GM19468 (cell line): Measurements from ENCODE around the gene RNH1.
"Not testable (repeated sequence)": the region's sequence is repeated elsewhere in the genome, so short reads cannot be mapped to it uniquely, and the experiment has no call there.

Experiments used
- ATAC-seq: cut with Tn5 transposase; IDR thresholded peaks from one replicate; pipeline ENCODE4 v1.9.1; 2021; ENCODE audit warnings: mild to moderate bottlenecking, moderate library complexity, moderate number of reproducible peaks; ENCODE audit not compliant: unreplicated experiment; ENCODE audit errors: extremely low read depth

RNH1 gene

DNA sequence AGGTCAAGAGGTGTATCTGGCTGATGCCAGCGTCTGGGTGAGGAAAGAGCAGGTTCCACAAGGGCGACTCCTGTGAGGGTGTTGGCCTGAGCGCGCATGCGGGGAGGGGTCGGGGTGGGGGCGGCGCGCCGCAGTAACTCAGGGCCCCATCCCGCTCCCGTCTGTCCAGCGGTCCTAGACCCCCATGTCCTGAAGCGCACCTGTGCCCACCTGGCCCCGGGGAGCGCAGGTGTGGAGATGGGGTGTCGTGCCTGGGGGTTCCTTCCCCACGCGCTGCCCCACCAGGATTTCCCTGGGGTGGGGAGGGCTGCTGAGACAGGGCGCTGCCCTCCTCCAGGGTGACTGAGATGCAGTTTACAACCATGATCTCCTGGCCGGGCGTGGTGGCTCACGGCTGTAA, 20.9 kb downstream of the RNH1 start:
- ATAC-seq = no peak

DNA sequence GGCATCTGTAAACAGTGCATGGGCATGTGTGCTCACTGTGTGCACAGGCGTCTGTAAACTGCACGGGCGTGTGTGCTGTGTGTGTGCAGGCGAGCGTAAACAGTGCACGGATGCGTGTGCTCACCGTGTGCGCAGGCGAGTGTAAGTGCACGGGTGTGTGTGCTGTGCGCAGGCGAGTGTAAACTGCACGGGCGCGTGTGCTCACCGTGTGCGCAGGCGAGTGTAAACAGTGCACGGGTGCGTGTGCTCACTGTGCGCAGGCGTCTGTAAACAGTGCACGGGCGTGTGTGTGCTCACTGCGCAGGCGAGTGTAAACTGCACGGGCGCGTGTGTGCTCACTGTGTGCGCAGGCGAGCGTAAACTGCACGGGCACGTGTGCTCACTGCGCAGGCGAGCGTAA, 22.4 kb downstream of the RNH1 start:
- no peak for ATAC-seq

- ATAC-seq = no peak
Measured at GRCh38 chr11:479311-479710, 27.7 kb downstream of the RNH1 start.

- no peak for ATAC-seq
Measured at GRCh38 chr11:477052-477715, 29.9 kb downstream of the RNH1 start.

DNA sequence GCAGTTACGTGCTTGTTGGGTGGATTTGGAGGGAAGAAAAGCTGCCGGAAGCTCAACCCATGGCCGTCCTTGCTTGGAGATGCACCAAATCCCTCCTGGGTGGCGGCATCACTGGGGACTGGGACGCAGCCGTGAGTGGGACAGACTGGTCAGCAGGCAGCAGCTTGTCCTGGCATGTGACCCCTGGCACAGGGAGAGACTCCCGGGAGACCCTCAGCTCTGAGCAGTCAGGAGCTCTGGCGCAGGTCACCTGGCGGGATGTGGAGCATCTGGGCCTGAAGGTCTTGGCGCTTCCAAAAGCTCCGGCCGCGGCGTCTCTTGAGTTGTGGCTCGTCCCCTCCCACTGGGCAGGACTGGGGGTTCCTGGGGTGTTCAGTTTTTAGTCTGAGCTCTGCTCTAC, 30.6 kb downstream of the RNH1 start:
- no peak for ATAC-seq

- ATAC-seq = no peak
Measured at GRCh38 chr11:475941-476340, 31.1 kb downstream of the RNH1 start.

DNA sequence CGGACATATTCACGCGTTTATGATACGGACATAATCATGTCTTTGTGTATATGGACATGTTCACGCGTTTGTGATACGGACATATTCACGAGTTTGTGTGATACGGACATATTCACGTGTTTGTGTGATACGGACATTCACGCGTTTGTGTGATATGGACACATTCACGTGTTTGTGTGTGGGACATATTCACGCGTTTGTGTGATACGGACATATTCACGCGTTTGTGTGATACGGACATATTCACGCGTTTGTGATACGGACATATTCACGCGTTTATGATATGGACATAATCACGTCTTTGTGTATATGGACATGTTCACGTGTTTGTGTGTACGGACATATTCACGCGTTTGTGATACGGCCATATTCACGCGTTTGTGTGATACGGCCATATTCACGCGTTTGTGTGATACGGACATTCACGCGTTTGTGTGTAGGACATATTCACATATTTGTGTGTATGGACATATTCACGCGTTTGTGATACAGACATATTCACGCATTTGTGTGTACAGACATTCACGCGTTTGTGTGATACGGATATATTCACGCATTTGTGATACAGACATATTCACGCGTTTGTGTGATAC, 32.0 kb downstream of the RNH1 start:
- ATAC-seq = no peak

- ATAC-seq = no peak
Measured at GRCh38 chr11:473962-474785, 32.9 kb downstream of the RNH1 start.

DNA sequence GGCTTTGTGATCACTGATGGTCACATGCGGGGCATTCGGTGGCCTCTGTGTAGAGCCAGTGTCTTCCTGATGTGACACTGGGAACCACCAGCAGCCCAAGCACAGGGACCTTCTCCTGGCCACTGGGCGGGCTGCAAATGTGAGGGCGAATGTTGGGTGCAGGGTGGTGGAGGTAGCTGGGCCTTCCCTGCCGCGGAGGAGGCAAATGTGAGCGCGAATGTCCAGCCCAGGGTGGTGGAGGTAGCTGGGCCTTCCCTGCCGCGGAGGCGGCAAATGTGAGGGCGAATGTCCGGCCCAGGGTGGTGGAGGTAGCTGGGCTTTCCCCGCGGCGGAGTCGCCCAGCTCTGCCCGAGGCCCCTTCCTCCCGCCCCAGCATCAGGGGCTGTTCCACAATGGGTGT, 33.6 kb downstream of the RNH1 start:
- no peak for ATAC-seq

DNA sequence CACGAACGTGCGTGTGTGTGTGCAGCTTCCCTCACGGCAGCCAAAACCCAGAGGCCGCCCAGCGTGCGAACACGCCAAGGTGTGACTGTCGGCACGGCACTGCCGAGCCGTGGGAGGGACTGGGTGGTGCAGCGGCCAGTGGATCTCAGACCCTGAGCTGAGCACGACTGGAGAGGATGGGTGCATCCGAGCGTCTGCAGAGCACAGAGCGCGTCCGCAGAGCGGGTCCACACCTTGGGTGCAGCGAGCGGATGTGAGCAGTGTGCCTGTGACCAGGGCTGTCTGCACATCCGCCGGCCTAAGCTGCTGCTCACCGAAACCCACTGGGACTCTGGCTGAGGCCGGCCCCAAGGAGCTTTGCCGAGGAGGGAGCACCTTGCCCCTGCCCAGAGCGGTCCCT, 34.2 kb downstream of the RNH1 start:
- no peak for ATAC-seq

- ATAC-seq = no peak
Measured at GRCh38 chr11:472272-472671, 34.8 kb downstream of the RNH1 start.

DNA sequence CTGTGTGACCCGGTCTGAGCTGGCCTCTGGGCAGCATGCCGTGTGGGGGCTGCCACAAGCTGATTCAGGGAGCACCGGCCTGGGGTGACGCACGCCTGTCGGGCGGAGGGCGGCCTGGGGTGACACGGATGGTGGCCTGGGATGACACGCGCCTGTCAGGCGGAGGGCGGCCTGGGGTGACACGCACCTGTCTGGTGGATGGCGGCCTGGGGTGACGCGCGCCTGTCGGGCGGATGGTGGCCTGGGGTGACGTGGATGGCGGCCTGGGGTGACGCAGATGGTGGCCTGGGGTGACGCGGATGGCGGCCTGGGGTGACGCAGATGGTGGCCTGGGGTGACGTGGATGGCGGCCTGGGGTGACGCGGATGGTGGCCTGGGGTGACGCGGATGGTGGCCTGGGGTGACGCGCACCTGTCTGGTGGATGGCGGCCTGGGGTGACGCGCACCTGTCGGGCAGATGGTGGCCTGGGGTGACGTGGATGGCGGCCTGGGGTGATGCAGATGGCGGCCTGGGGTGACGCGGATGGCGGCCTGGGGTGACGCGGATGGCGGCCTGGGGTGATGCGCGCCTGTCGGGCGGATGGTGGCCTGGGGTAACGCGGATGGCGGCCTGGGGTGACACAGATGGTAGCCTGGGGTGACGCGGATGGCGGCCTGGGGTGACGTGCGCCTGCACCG, 35.4 kb downstream of the RNH1 start:
- no peak for ATAC-seq

- no peak for ATAC-seq
Measured at GRCh38 chr11:469684-470560, 37.1 kb downstream of the RNH1 start.

GRCh38 chr11:469026-469683, 37.9 kb downstream of the RNH1 start:
- ATAC-seq = not testable (repeated sequence)

DNA sequence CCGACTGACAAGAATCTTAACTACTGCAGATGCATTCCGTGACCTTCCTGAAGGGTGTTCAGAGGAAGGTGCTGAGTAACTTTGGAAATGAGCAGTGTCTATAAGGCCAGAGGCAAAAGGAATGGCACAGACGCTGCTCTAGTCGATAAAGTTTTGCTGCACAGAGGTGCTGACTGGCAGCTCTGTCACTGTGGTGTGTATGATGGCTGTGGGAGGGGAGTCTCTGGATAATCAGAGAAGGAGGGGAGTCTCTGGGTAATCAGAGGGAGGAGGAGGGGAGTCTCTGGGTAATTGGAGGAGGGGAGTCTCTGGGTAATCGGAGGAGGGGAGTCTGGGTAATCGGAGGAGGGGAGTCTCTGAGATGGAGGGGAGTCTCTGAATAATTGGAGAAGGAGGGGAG, 38.5 kb downstream of the RNH1 start:
- no peak for ATAC-seq

DNA sequence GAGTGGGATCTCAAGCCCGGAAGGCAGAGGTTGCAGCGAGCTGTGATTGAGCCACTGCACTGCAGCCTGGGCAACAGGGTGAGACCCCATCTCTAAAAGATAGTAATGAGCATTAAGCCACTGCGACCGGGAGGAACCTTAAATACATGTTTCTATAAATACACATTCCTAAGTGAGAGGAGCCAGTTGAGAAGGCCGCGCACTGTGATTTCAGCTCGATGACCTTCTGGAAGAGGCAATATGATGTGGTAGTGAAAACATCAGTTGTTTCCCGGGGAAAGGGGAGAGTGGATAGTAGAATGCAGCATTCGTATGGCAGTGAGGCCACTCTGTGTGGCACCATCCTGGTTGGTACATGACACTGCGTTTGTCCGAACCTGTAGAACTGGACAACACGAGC, 39.0 kb downstream of the RNH1 start:
- ATAC-seq = no peak

GRCh38 chr11:465896-466530, 41.0 kb downstream of the RNH1 start:
- ATAC-seq = no peak

GRCh38 chr11:464316-464715, 42.7 kb downstream of the RNH1 start:
- ATAC-seq = no peak
